Thoracic aorta (tissue), 2 donors: ENCODE measurements around the gene IL6. TPM values are rescaled to one million over a fixed set of nuclear protein-coding genes. Genes with fewer than 3 reads are reported as not detected.

Experiments used
- ATAC-seq: fragments of 150-250 bp; one replicate; pipeline ENCODE4 v1.8.0; 2017; ENCODE audit warnings: low read depth; ENCODE audit not compliant: insufficient number of reproducible peaks, low FRiP score
- DNase-seq: peaks from one replicate; pipeline ENCODE4 v3.0.0-alpha.2; 2020; ENCODE audit warnings: low spot score
- H3K27ac ChIP-seq, 2 donors: fragments of 200-600 bp; sonication (generic); 1 replicate in 1 of 2; 2 replicates in 1 of 2; pipeline ENCODE4 v1.5.1; 2016; ENCODE audit warnings: mild to moderate bottlenecking in 2 of 2, moderate library complexity in 2 of 2
- H3K27me3 ChIP-seq: fragments of 200-600 bp; sonication (generic); replicated peaks from 2 replicates; pipeline ENCODE4 v1.6.0; 2016; ENCODE audit warnings: mild to moderate bottlenecking; ENCODE audit not compliant: insufficient read depth
- H3K36me3 ChIP-seq: fragments of 200-600 bp; sonication (generic); one replicate; pipeline ENCODE4 v1.5.1; 2016
- H3K4me1 ChIP-seq, 2 donors: fragments of 200-600 bp; sonication (generic); 1 replicate in 1 of 2; 2 replicates in 1 of 2; pipeline versions ENCODE4 v1.5.1 to v1.6.0; 2016; ENCODE audit warnings: low read depth in 2 of 2, mild to moderate bottlenecking in 1 of 2; ENCODE audit not compliant: control insufficient read depth in 1 of 2
- H3K4me3 ChIP-seq: fragments of 200-600 bp; sonication (generic); 2 replicates; pipeline ENCODE4 v1.5.1; 2016; ENCODE audit warnings: mild to moderate bottlenecking
- H3K9me3 ChIP-seq: fragments of 200-600 bp; sonication (generic); 2 replicates; pipeline ENCODE4 v1.5.1; 2016
- total RNA-seq, 2 donors: library from RNA; depleted of rRNA; stranded (reverse); fragments of >200 nt; gene quantifications; one replicate each; pipeline versions ENCODE4 v1.1.0 to v1.2.3, GENCODE V29; 2016
- TF ChIP-seq, protein P1 (sequence below): fragments of 200-600 bp; sonication (generic); IDR thresholded peaks from one replicate; pipeline ENCODE4 v1.5.1; 2019; ENCODE audit warnings: antibody characterized with exemption

IL6 gene
- total RNA-seq, 2 donors from 2014 or later, result 15.7 to 151 TPM

DNA sequence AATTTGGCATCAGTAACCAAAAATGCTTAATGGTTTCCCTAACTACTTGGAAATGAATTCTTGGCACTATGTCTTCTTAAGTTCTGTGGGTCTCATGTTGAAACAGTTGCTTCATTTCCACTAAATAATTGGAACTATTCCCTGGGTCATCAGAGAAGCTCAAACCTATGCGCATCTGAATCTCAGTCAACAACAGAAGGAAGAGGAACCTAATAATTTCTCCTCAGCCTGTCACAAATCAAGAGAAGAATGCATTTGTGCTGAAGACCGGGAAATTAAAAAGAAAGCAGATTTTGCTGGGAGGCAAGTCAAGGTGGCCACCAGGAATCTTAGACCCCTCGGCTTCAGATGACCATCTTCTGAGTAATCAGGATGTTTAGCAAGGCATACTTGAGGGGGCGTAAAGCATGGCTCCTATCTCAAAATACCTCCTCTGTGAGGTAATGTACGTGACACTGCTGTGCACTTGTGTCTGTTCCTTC is 54.3 kb downstream of the IL6 start:
- H3K27ac ChIP-seq, result no peak overlapping the region
- ATAC-seq (no peak), DNase-seq (no peak)
- TF ChIP-seq, protein P1, sequence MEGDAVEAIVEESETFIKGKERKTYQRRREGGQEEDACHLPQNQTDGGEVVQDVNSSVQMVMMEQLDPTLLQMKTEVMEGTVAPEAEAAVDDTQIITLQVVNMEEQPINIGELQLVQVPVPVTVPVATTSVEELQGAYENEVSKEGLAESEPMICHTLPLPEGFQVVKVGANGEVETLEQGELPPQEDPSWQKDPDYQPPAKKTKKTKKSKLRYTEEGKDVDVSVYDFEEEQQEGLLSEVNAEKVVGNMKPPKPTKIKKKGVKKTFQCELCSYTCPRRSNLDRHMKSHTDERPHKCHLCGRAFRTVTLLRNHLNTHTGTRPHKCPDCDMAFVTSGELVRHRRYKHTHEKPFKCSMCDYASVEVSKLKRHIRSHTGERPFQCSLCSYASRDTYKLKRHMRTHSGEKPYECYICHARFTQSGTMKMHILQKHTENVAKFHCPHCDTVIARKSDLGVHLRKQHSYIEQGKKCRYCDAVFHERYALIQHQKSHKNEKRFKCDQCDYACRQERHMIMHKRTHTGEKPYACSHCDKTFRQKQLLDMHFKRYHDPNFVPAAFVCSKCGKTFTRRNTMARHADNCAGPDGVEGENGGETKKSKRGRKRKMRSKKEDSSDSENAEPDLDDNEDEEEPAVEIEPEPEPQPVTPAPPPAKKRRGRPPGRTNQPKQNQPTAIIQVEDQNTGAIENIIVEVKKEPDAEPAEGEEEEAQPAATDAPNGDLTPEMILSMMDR, result no peak
- H3K4me1 ChIP-seq, result no peaks in the 10 kb centered on the region
- no peaks in the 10 kb centered on the region for H3K27me3 ChIP-seq
- H3K4me3 ChIP-seq, result no peak overlapping the region
- no peaks in the 10 kb centered on the region for H3K9me3 ChIP-seq
- no peaks in the 10 kb centered on the region for H3K36me3 ChIP-seq

Other genes with a start within 250 kb of the IL6 start
- 1 to 10 TPM in 1 of 2 donors, not detected in 1; 1.1 TPM for gene STEAP1B, start 227.0 kb upstream of the IL6 start, total RNA-seq
- 100 to 1,000 TPM in 1 of 2 donors, 10 to 100 TPM in 1; 95.0 to 123 TPM for gene TOMM7, start 95.6 kb downstream of the IL6 start, total RNA-seq